Hematopoietic multipotent progenitor cell treated with erythropoietin and hydrocortisone succinate and interleukin-3 and kit ligand, for 6 days (in vitro differentiated cells): ENCODE measurements around the gene METTL26.
"Not testable (repeated sequence)": the region's sequence is repeated elsewhere in the genome, so short reads cannot be mapped to it uniquely, and the experiment has no call there.

Experiments used
- DNase-seq: peaks from one replicate; pipeline ENCODE4 v3.0.0-alpha.2; 2015

METTL26 gene

GRCh38 chr16:624526-625070 is 11.5 kb downstream of the METTL26 start:
- no peak for DNase-seq

- no peak for DNase-seq
These were observed 13.2 kb downstream of the METTL26 start for GRCh38 chr16:622920-623280.

- no peak for DNase-seq
These were observed 14.5 kb downstream of the METTL26 start for GRCh38 chr16:621526-622105.

GRCh38 chr16:620700-621525 is 15.2 kb downstream of the METTL26 start:
- no peak for DNase-seq

GRCh38 chr16:619476-620100 is 16.5 kb downstream of the METTL26 start:
- no peak for DNase-seq

GRCh38 chr16:617855-618254 is 18.2 kb downstream of the METTL26 start:
- no peak for DNase-seq

GRCh38 chr16:616733-617586 is 19.1 kb downstream of the METTL26 start:
- DNase-seq = no peak

GRCh38 chr16:615122-615521 is 21.0 kb downstream of the METTL26 start:
- no peak for DNase-seq

- DNase-seq = peak; percentile 68
These were observed 25.4 kb downstream of the METTL26 start for GRCh38 chr16:610513-611381.

GRCh38 chr16:609984-610383 is 26.1 kb downstream of the METTL26 start:
- DNase-seq = no peak

- DNase-seq = no peak
These were observed 26.8 kb downstream of the METTL26 start for GRCh38 chr16:609316-609715.

- no peak for DNase-seq
These were observed 28.1 kb downstream of the METTL26 start for GRCh38 chr16:608019-608418.

- DNase-seq = no peak
These were observed 29.3 kb downstream of the METTL26 start for GRCh38 chr16:606656-607307.

GRCh38 chr16:603933-604332 is 32.2 kb downstream of the METTL26 start:
- DNase-seq = no peak

GRCh38 chr16:600781-601180 is 35.3 kb downstream of the METTL26 start:
- peak; percentile 71 for DNase-seq

- DNase-seq = no peak
These were observed 37.0 kb downstream of the METTL26 start for GRCh38 chr16:598823-599739.

- not testable (repeated sequence) for DNase-seq
These were observed 38.5 kb downstream of the METTL26 start for GRCh38 chr16:597655-598054.

GRCh38 chr16:596736-597060 is 39.4 kb downstream of the METTL26 start:
- no peak for DNase-seq

- no peak for DNase-seq
These were observed 40.0 kb downstream of the METTL26 start for GRCh38 chr16:595942-596735.
